MG63 (cell line): ENCODE data around the gene SCN9A. TPM values are rescaled to one million over a fixed set of nuclear protein-coding genes. Genes with fewer than 3 reads are reported as not detected.

Source experiments
- total RNA-seq: library from RNA; depleted of rRNA; stranded (reverse); fragments of >200 nt; shearing (Covaris generic); gene quantifications from 2 replicates; pipeline ENCODE4 v1.2.3, GENCODE V29; 2014; ENCODE audit warnings: low replicate concordance; rRNA removed

Gene SCN9A
- total RNA-seq, 1 experiment from 2014 or later: 2.2 TPM

Other genes starting within 250 kb of the SCN9A start
- not detected in 2 replicates for gene SCN1A, start 247.9 kb downstream of the SCN9A start, total RNA-seq
- gene SCN7A, start 118.3 kb upstream of the SCN9A start, total RNA-seq: not detected in 2 replicates